ENCODE results near the gene OGFR.

- no peak for TF ChIP-seq POLR2A (IDR thresholded peaks at IDR 0.05)
- no peak for TF ChIP-seq CTCF (IDR thresholded peaks at IDR 0.05)
- no peak for TF ChIP-seq EP300 (IDR thresholded peaks at IDR 0.05)
Measured at GRCh38 chr20:62814060-62814708, 9.5 kb downstream of the OGFR start.
